GM11168 (cell line): ENCODE data around the gene PLCL2.

Experiments used
- in situ Hi-C: fragments of 300-500 bp; cut with MboI; formaldehyde crosslinking; loops from one replicate; pipeline ENCODE4 v1.12.0; 2022; ENCODE audit warnings: low sequenced_read_pairs; ENCODE audit not compliant: unreplicated experiment

PLCL2 gene

DNA sequence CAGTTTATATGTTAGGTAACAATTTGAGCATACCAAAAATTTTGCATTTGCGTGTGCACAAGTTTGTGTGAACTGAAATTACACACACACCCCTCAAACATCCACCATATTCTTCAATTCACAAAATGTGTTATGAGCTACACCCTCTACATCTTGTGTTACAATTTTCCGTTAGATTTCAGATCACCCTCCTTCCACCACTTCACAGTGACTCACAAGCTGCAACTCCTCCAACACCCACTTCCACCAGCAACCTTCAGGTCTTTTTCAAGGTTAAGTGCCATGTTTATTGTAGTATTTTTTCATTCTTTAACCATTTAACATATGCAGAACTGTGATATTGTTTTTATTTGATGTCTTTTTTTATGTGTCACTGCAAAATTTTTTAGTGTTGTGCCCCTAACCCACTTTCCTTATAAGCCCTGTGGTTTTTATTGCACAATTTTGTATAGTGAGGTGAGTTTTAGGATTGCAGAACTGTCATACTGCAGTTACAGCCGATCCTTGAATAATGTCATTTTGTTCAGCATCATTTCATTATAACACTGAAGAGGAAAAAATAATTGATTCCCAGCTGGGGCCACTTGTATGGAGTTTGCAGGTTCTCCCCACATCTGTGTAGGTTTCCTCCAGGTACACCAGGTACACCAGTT is 148.9 kb downstream of the PLCL2 start:
- in situ Hi-C loops, result no loop called here

DNA sequence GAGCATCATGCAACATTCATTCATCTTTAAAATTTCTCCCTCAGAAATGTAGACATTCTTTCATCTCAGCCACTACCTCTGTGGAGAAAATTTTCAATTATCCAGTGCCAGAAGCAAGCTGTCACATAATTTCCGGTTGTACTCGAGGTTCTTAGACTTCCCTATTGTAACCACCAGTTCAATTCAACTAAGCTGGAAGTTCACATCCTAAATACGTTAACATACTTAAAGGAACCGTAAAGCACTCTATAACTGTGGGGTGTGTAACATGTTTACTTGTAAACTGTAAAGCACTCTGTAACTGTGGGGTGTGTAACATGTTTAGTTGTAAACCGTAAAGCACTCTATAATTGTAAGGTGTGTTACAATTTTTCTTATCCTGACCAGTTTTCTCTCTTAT is 150.3 kb downstream of the PLCL2 start:
- in situ Hi-C loops, result no loop called here

DNA sequence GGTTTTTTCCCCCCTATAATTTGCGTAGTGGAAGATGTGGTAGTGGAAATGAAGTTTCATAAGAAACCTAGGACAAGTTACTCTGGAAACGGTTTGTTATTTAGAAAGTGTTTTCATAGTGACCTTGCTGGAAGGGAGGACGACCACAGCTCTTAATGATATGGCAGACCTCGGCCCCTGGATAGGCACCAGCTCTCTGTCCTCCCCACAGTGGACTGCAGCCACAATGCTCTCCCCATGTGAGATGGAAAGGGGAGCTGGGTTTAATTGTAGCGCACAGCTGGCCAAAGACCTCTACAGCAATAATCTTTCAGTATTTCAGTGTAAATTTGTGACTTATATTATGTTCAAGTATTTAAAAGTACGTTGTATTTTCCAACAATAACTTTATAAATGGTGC is 151.2 kb downstream of the PLCL2 start:
- in situ Hi-C loops, result no loop called here

DNA sequence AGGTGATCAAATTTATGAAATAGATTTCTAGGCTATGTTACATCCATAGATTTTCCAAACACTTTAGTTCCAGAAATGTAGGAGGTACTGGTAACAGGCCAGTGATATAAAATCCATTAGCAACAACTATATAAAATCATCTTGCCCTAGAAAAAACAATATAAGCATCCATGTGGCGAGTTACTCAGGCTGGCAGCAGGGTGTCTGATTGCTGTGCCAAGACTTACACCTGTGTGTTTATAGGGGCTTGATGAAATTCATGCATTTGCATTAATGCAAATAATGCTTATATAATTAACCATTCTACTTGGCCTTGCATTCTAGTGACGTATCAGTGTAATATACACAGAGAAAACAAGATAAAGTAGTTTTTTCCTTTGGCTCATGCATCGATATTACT is 153.4 kb downstream of the PLCL2 start:
- in situ Hi-C loops, result no loop called here

DNA sequence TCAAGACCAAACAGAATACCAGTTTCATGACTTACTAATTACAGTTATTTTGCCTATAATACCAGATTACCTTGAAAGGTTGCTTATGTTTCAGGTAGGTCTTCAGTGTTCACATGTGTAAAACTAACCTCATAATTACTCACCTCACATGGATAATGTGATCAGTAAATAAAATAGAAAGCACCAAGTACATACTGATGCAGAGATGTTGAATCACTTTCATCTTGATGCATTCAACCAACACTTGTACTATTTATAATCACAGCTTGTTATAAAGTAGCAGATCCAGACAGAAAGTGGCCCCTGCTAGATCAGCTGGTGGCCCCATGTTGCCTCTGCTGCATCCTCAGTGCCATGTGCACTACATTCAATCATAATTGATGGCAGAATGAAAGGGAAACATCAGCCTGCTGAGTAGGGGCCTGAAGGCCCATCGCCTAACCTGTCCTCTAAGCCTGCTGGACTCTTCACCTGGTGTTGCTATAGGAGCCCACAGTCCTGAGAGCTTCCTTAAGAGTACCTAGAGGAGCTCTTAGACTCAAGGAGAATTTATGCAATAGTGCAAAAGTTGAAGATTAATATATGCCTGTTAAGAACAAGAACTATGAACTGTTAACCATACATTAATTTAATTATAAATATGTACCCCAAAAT is 154.3 kb downstream of the PLCL2 start:
- in situ Hi-C loops, result no loop called here

DNA sequence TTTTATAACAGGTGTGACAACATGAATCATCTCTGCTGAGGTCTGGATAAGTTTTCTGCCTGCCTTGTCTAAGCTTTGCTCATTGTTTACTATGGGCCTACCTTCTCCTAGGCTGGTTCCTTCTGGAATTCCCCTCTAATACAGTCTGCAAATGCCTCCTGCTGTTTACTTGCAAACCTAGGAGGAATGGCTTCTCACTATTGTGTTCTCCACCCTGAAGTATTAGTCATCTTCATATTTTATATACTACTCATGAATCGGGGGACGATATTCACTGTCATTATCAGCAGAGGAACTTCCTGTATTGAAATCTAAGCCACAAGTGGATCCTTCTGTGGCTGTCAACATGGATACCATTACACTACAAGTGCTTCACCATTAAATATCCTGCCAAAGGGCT is 154.8 kb downstream of the PLCL2 start:
- in situ Hi-C loops, result no loop called here

DNA sequence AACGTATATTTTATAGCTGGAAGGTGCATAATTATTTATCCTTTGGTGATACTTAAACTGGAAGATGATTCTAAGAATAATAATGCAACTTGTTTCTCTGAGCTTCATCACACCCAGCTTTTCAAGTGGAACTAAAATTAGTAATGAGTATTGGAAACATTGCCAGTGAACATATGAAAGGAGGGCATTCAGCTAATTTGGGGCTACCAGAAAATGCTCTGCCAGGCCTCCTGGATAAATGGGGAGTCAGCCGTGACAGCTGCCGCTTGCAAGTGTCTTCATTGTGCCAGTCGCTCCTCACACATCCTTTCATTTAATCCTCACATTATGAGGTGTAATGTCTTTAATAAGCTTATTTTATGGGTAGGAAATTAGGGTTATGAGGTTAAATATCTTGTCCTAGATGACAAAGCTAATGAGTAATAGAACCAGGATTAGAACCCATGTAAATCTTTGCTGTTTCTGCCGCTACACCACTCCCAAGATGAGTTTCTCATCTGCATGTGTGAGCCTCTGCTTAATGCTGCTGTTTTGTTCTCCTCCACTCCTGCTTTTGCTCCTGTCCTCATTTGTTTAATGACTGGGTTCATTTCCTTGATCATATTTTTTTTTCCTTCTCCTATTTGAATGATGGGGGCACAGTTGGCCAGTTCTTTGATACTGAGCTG is 155.7 kb downstream of the PLCL2 start:
- in situ Hi-C loops, result loop anchor here (10.0 kb wide), 1 partner anchor 1526 kb away; no protein-coding TSS in a partner anchor

DNA sequence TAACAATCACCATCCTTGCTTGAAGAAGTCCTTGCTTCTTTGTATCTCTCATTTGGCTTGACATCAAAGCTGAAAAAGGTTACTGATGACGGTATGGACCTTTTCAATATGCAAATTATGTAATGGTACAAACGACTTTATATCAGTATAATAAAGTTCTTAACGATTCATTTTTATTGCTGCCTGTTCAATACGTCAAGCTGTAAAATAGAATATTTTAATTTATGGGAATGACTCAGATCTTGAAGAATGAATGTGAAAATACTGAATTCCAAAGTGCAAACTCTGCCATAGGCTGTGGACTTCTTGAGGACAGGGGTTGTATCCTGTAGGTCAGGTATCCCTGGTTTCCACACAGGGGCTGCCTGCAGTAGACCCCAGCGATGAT is 156.2 kb downstream of the PLCL2 start:
- in situ Hi-C loops, result loop anchor here (10.0 kb wide), 1 partner anchor 1526 kb away; no protein-coding TSS in a partner anchor

DNA sequence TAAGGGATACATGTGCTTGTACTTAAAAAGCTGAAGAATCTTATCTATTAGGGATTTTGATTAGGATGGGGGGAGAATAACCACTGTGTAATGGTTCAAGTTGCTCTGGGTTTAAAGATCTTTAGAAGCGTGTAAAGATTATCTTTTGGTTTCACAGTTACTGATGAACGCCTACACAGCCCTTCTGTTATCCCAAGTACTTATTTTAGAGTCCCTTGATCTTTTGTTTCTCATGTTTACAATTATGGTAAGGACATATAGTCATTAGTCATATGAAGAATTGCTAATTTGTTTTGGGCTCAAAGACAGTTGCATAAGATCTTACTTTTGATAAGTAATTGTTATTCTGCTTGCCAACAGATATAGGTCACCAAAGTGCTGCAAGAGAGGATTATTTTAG is 160.1 kb downstream of the PLCL2 start:
- in situ Hi-C loops, result loop anchor here (10.0 kb wide), 1 partner anchor 1530 kb away; no protein-coding TSS in a partner anchor

DNA sequence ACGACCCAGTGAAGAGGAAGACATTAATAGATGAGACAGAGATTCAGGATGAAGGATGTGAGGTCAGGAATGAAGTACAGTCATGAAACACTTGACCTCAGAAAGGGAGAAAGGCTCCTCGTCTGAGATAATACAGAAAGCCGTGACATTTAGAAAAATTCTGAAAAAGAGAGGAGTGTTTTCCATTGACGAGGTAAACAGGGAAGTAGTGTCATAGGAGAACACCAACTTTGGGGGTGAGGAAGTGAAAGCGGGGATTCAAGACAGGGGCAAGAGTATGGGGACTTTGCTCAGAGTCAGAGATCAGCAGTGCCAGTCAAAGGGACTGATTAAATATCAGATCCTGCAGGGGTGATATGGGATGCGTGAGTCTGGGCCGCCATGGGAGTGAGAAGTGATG is 160.9 kb downstream of the PLCL2 start:
- in situ Hi-C loops, result loop anchor here (10.0 kb wide), 1 partner anchor 1531 kb away; no protein-coding TSS in a partner anchor

DNA sequence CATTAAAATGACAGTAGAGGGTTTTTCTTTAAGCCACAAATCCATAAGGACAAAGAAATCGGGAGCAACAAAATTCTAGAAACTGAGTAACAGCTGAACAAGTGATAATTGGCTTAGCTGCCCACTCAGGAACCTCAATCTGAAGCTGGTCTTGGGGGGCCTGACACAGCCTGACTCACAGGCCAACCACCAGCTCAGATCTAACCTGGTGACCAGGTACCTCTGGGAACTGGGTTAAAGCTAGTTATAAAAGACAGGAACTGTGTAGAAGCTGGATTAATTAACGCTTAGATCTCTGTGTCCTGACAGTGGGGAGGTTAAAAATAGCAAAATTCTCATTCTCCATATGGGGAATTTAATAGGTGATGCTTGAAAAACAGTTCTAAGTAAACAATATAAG is 161.9 kb downstream of the PLCL2 start:
- in situ Hi-C loops, result loop anchor here (10.0 kb wide), 1 partner anchor 1532 kb away; no protein-coding TSS in a partner anchor

DNA sequence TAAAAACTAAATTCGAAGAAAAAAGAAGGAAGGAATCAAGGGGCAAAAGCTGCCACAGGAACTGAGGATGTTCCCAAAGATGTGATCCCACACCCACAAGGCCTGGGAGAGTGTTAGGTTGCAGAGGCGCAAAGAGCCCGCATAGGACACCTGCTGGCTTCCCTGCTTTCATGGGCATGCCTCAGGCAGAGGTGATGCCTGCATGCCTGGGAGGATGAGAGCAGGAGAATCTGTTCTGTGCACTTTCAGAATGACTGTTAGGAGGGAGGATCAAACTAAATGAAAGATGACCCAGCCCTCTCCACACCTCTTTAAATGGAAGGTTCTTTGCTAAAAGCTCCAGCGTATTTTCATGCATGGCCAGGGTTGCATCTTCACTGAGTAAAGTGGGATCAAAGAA is 162.4 kb downstream of the PLCL2 start:
- in situ Hi-C loops, result loop anchor here (10.0 kb wide), 1 partner anchor 1532 kb away; no protein-coding TSS in a partner anchor

DNA sequence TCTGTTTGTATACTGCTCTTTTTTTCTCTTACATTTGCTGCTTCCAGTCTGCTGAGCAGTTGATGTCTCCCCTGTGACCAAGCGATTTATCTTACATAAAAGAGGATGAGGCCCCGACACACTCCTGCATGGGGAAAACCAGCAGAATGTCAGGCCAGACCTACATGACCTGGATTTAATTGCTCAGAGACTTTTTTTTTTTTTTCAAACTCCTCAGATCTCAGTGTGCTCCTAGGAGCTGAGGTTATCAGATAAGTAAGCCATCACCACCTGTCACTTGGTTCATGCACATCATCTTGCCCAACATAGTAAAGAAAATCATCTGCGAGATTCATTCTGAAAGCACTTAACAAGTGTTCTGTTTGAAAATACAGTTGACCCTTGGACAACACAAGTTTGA is 163.1 kb downstream of the PLCL2 start:
- in situ Hi-C loops, result loop anchor here (10.0 kb wide), 1 partner anchor 1533 kb away; no protein-coding TSS in a partner anchor

DNA sequence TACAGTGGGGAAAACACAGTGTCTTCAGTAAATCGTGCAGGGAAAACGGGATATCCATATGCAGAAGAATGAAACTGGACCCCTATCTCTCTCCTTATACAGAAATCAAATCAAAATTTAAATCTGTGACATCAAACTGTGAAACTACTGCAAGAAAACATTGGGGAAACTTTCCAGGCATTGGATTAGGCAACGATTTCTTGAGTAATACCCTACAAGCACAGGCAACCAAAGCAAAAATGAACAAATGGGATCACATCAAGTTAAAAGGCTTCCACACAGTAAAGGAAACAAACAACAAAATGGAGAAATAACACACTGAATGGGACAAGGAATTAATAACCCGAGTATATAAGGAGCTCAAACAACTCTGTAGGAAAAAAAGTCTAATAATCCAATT is 165.3 kb downstream of the PLCL2 start:
- in situ Hi-C loops, result no loop called here

DNA sequence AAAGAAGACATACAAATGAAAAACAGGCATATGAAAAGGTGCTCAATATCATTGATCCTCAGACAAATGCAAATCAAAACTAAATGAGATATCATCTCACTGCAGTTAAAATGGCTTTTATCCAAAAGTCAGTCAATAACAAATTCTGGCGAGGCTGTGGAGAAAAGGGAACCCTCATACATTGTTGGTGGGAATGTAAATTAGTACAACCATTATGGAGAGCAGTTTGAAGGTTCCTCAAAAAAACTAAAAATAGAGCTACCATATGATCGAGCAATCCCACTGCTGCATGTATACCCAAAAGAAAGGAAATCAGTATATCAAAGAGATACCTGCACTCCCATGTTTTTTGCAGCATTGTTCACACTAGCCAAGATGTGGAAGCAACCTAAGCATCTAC is 165.8 kb downstream of the PLCL2 start:
- in situ Hi-C loops, result no loop called here

DNA sequence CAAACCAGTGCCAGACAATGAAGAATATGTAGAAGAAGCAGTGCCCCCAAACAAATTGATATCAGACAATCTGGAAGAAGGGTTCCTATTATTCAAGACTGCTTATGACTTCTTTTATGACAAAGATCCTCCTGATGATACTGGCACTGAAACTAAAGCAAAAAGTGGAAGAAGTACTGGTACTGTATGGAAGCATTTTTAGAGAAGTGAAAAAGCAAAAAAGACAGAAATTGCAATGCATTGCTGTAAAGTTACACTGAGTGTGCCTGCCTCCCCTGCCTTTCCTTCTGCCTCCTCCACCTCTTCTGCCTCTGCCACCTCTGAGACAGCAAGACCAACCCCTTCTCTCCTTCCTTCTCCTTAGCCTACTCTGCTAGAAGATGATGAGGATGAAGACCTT is 167.6 kb downstream of the PLCL2 start:
- in situ Hi-C loops, result no loop called here

DNA sequence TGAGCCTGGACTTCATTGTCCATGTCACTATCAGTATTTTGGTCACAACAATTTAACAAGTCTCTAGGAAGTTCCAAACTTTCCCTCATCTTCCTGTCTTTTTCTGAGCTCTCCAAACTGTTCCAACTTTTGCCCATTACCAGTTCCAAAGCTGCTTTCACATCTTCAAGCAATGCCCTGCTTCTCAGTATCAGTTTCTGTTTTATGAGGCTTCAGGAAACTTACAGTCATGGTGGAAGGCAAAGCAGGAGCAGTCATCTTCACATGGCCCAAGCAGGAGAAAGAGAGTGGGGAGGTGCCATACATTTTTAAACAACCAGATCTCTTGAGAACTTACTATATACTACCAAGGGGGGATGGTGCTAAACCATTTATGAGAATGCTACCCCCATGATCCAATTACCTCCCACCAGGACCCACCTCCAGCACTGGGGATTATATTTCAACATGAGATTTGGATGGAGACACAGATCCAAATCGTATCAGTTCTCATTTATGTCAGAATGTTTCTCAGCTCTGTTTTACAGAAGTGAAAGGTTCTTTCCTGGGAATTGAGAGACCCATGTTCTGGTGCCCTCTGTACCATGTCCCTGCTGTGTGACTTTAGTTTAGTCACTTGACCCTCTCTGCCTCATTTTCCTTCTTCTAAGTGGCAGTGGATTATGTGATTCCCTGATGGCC is 169.7 kb downstream of the PLCL2 start:
- in situ Hi-C loops, result no loop called here

DNA sequence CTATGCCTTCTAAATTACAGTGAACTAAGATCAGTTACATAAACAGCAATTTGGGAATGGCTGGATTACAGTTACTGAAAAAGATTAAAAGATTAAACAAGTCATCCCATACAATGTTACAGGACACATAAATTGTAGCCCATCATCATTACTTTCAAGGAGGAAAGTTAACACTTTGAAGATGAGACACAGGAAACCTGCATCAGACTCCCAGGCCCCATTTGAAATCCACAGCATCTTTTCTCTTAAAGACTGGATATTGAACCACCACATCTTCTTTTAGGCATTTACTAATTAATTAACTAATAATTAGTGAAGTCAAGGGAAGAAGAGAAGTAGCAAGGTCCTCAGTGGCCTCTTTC is 170.2 kb downstream of the PLCL2 start:
- in situ Hi-C loops, result no loop called here

DNA sequence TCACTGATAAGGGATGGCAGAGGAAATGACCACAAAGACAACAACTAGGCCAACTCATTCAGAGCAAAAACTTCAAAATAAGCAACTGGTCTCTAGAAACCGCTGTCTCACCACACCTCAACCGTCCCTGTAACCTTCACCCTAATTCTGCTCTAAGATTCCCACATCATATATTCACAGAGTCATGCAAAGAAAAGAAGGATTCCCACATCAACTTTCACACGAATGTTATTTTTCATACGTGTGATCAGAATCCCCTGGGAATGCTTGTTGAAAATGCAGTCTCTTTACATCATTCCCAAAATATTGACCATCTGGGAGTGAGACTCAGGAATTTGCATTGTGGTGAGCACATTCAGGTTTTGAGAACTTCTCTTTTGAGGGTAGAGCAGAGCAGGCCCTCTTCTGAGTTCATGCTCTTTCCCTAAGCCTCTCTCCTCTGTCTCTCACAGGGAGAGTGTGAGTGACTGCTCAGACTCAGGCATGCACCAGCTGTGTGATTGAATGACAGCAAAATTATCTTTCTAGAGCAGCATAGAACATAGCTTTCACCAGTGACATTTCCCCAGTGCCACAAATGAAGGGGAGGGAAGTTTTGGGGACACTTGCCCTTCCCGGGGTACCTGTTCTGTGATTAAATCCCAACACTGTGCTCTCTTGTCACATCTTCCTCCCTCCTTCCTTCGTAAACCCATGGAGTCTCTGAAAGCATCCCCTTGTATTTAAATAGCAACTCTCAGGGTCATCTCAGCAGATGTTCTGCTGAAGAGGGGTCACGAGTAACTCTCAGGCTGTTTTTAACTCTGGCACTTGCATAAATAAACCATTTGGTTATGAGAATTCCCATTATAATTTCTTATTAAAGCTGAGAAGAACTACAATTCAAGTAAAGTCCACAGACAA is 170.9 kb downstream of the PLCL2 start:
- in situ Hi-C loops, result no loop called here

DNA sequence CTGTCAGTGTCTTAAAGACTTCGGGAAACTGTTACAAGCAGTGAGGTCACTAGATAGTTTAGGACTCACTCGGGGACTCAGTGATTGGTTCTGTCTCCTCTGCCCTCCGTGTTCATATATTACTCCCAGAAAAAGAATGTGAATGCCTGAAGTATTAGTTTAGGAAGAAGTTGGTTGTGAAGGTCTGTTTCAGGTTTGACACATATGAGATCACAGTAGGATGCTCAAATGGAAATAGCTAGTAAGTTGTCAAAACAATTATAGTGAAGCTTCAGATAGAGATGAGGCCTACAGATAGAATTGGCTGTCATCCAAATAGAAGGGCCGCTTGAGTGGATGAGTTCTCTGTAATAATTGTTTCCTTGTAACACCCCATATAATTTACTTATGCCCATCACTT is 172.6 kb downstream of the PLCL2 start:
- in situ Hi-C loops, result no loop called here
